ENCODE results near the gene SENP5. TPM values are rescaled to one million over a fixed set of nuclear protein-coding genes. Genes with fewer than 3 reads are reported as not detected.

The SENP5 gene
- total RNA-seq, 4 donors from 2014 or later, result 41.1 to 60.6 (median 44.1) TPM

GRCh38 chr3:196963631-196963953 lies 95.9 kb downstream of the SENP5 start:
- no peak for DNase-seq (ENCODE audit: low spot score in 2 of 2)
- H3K4me1 ChIP-seq, result peaks cover 0 to 20% (median 4%) of the 10 kb centered on the region in 4 donors
- no peaks in the 10 kb centered on the region for H3K9me3 ChIP-seq
- H3K36me3 ChIP-seq, result peaks cover 0 to 29% (median 0%) of the 10 kb centered on the region in 3 donors
- no peak overlapping the region for H3K27ac ChIP-seq
- H3K27me3 ChIP-seq, result no peaks in the 10 kb centered on the region
- TF ChIP-seq, protein P1, sequence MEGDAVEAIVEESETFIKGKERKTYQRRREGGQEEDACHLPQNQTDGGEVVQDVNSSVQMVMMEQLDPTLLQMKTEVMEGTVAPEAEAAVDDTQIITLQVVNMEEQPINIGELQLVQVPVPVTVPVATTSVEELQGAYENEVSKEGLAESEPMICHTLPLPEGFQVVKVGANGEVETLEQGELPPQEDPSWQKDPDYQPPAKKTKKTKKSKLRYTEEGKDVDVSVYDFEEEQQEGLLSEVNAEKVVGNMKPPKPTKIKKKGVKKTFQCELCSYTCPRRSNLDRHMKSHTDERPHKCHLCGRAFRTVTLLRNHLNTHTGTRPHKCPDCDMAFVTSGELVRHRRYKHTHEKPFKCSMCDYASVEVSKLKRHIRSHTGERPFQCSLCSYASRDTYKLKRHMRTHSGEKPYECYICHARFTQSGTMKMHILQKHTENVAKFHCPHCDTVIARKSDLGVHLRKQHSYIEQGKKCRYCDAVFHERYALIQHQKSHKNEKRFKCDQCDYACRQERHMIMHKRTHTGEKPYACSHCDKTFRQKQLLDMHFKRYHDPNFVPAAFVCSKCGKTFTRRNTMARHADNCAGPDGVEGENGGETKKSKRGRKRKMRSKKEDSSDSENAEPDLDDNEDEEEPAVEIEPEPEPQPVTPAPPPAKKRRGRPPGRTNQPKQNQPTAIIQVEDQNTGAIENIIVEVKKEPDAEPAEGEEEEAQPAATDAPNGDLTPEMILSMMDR (IDR thresholded peaks at IDR 0.05), result no peak
- TF ChIP-seq EP300 (IDR thresholded peaks at IDR 0.05) (no peak), POLR2A (IDR thresholded peaks at IDR 0.05) (no peak)
- WGBS, 2 donors, result 70 to 73% methylated on average over 2 of the region's 2 CpGs
- H3K4me3 ChIP-seq, result no peak overlapping the region

DNA sequence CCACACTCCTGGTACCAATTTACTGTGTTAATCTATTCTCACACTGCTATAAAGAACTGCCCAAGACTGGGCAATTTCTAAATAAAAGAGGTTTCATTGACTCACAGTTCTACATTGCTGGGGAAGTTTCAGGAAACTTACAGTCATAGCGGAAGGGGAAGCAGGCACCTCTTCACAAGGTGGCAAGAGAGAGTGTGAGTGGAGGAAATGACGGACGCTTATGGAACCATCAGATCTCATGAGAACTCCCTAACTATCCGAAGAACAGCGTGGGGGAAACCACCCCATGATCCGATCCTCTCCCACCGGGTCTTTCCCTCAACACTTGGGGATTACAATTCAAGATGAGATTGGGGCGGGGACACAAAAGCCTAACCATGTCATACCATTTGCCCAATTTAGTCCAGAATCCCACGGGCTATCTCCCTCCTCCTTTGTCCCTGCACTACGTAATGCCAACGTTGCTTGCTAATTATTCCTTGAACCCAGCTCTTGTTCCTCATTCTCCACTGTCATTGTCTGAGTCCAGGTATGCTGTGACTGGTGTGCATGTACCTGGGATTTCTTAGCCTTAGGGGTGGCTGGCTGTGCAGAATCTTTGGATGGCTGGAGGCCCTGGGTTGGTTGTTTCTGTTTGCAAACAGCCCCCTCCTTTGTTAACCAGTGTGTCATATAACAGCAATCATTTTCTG lies 97.5 kb downstream of the SENP5 start:
- no peak for DNase-seq (ENCODE audit: low spot score in 2 of 2)
- H3K27ac ChIP-seq, result no peak overlapping the region
- H3K27me3 ChIP-seq, result no peaks in the 10 kb centered on the region
- no peak overlapping the region for H3K4me3 ChIP-seq
- H3K9me3 ChIP-seq, result no peaks in the 10 kb centered on the region
- H3K4me1 ChIP-seq, result peaks cover 0 to 23% (median 4%) of the 10 kb centered on the region in 4 donors
- 90 to 91% methylated on average over 11 of the region's 11 CpGs for whole genome bisulfite sequencing, 2 donors
- TF ChIP-seq, protein P1 (IDR thresholded peaks at IDR 0.05), result no peak
- TF ChIP-seq EP300 (IDR thresholded peaks at IDR 0.05) (no peak), POLR2A (IDR thresholded peaks at IDR 0.05) (no peak)
- H3K36me3 ChIP-seq, result peaks cover 0 to 29% (median 0%) of the 10 kb centered on the region in 3 donors

DNA sequence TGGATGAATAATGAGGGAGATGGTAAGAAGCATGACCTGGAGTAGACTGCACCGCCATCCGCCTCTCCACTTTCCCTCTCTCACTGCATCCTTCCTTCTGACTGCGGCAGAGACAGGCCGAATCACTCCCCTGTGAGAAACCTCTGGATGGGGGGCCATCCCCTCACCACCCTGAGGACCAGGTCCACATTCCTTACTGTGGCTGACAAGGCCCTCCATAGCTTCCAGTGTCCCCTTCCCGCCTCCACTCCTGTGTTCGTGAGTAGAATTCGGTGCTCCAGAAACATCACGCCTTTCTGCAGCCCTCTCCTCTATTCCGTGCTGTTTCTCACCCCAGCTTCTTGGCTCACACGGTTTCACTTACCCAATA lies 98.1 kb downstream of the SENP5 start:
- Histone ChIP-seq H3K27me3 (no peaks in the 10 kb centered on the region), H3K4me3 (no peak overlapping the region), H3K9me3 (no peaks in the 10 kb centered on the region), H3K36me3 (peaks cover 0 to 29% (median 0%) of the 10 kb centered on the region in 3 donors), H3K27ac (no peak overlapping the region), H3K4me1 (peaks cover 0 to 23% (median 4%) of the 10 kb centered on the region in 4 donors)
- WGBS, 2 donors, result 89 to 91% methylated on average over 10 of the region's 10 CpGs
- no peak for DNase-seq (ENCODE audit: low spot score in 2 of 2)
- TF ChIP-seq, protein P1 (IDR thresholded peaks at IDR 0.05), result no peak

GRCh38 chr3:196966526-196967401 lies 99.0 kb downstream of the SENP5 start:
- Histone ChIP-seq H3K27me3 (no peaks in the 10 kb centered on the region), H3K4me1 (peaks cover 0 to 23% (median 4%) of the 10 kb centered on the region in 4 donors), H3K27ac (no peak overlapping the region), H3K9me3 (no peaks in the 10 kb centered on the region), H3K36me3 (peaks cover 0 to 25% (median 0%) of the 10 kb centered on the region in 3 donors), H3K4me3 (no peak overlapping the region)
- DNase-seq (ENCODE audit: low spot score in 2 of 2), result no peak
- WGBS, 2 donors, result 61 to 67% methylated on average over 41 to 47 of the region's 47 CpGs
- TF ChIP-seq, protein P1 (IDR thresholded peaks at IDR 0.05), result no peak
- no peak for TF ChIP-seq POLR2A (IDR thresholded peaks at IDR 0.05)
- TF ChIP-seq EP300 (IDR thresholded peaks at IDR 0.05), result no peak

Data from tibial nerve (tissue), 4 donors.